ENCODE data around the gene MPC1.

Gene MPC1

DNA sequence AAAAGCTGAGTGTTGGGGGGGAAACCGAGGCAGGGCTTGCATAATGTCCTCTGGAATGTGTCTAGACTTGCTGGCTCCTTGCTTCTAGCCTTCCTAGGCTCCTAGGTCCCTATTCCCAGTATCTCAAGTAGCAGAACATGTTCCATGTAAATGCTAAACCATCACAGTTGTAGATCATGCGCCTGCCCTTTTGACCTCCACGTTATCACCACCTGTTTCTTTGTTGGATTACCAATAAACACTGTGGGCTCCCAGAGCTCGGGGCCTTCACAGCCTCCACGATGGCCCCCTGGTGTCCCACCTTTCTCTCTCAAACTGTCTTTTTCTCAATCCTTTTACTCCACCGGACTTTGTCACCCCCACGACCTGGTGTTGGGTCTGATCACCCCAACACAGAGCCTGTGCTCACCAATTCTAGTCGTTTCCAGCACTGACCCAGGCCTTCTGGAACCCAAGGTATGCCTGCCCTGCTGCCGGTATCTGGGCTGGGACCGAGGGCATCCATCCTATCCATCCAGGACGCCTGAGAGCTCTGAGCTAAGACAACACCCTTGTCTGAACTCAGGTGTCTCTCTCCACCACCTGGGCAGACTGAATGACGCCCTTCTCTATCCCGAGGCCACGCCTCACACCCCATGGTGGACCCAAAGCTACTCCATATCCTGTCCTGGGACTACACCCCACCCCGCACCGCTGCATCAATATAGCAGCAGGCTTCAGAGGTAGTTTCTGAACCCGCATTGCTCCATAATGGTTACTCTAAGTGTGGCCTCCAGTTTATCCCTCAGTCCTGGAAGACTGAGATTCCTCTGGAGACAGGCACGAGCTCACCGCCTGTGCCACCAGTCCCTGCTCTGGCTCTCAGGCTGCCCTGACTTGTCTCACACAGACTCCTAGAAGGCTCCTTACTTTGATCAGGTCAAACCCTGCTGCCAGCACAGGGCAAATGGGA lies 65.2 kb downstream of the MPC1 start:
- Histone ChIP-seq H3K4me3 (ENCODE audit: low read length) (no peak overlapping the region), H3K36me3 (ENCODE audit: control insufficient read depth, insufficient read depth, low read length) (no peaks in the 10 kb centered on the region), H3K27ac (ENCODE audit: low read length) (no peak overlapping the region), H3K4me1 (ENCODE audit: control insufficient read depth, insufficient read depth, low read length) (no peaks in the 10 kb centered on the region), H3K9me3 (ENCODE audit: control insufficient read depth, insufficient read depth, low read length) (no peaks in the 10 kb centered on the region), H3K27me3 (ENCODE audit: control insufficient read depth, insufficient read depth, low read length) (no peaks in the 10 kb centered on the region)
- DNase-seq (ENCODE audit: low read depth, low spot score), result no peak
- no CpG with 5 or more reads among the region's 19 CpGs for WGBS (ENCODE audit: insufficient coverage, insufficient read length)

DNA sequence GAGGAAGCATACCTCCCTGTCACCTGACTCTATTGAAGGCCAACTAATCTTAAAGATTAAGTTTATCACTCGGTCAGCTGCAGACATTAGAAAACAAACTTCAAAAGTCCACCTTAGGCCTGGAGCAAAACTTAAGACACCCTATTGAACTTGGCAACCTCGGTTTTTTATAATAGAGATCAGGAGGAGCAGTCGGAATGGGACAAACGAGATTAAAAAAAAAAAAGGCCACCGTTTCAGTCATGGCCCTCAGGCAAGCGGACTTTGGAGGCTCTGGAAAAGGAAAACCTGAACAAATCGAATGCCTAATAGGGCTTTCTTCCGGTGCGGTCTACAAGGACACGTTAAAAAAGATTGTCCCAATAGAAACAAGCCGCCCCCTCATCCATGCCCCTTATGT lies 67.3 kb downstream of the MPC1 start:
- no CpG with 5 or more reads among the region's 11 CpGs for WGBS (ENCODE audit: insufficient coverage, insufficient read length)
- Histone ChIP-seq H3K27me3 (ENCODE audit: control insufficient read depth, insufficient read depth, low read length) (no peaks in the 10 kb centered on the region), H3K9me3 (ENCODE audit: control insufficient read depth, insufficient read depth, low read length) (no peaks in the 10 kb centered on the region), H3K4me1 (ENCODE audit: control insufficient read depth, insufficient read depth, low read length) (no peaks in the 10 kb centered on the region), H3K4me3 (ENCODE audit: low read length) (no peak overlapping the region), H3K36me3 (ENCODE audit: control insufficient read depth, insufficient read depth, low read length) (no peaks in the 10 kb centered on the region), H3K27ac (ENCODE audit: low read length) (no peak overlapping the region)
- no peak for DNase-seq (ENCODE audit: low read depth, low spot score)
